K562 (cell line): ENCODE measurements around the gene RAI2. TPM values are rescaled to one million over a fixed set of nuclear protein-coding genes. Genes with fewer than 3 reads are reported as not detected.

ENCODE experiments used
- ATAC-seq: fragments of 200-7000 bp; cut with Tn5 transposase; 3 replicates; pipeline ENCODE4 v1.9.1; 2020; ENCODE audit warnings: moderate library complexity
- BruUV-seq: library from RNA; stranded (reverse); fragments of 400-500 nt; replicated peaks from 2 replicates; lab custom pipeline; 2021; lab: Mats Ljungman, UMichigan
- CTCF ChIA-PET: fragments of 300-600 bp; formaldehyde crosslinking; extraction: SDS; loops from one replicate; lab custom pipeline; 2021; ENCODE audit warnings: low intra/inter-chr PET ratio; lab: Yijun Ruan, JAX
- POLR2A ChIA-PET: fragments of 300-600, 350-650 bp; sonication (Branson Sonifier 250); formaldehyde crosslinking; extraction: SDS; loops from one replicate; lab custom pipeline; 2021; ENCODE audit warnings: antibody characterized with exemption, inconsistent platforms; lab: Yijun Ruan, JAX
- DNase-seq, 4 experiments: peaks; one replicate each; pipeline versions ENCODE4 v3.0.0 to v3.0.0-alpha.2; 2011 to 2018; ENCODE audit warnings: low spot score in 3 of 4, mixed read lengths in 3 of 4; ENCODE audit errors: extremely low read depth in 1 of 4
- FAIRE-seq: peaks from 2 replicates; lab custom pipeline; 2011; peaks lifted over from hg19 to GRCh38; lab: Jason Lieb, UNC
- H2AFZ ChIP-seq: 2 replicates; pipeline ENCODE4 v1.6.0; 2011; ENCODE audit warnings: low read depth, low read length, control low read depth, inconsistent platforms
- H3K27ac ChIP-seq: fragments of 200-600 bp; 3 replicates; pipeline ENCODE4 v1.8.0; 2011; ENCODE audit warnings: low read depth, mild to moderate bottlenecking, control low read depth, inconsistent platforms, low read length, moderate library complexity, mixed read lengths; ENCODE audit errors: extremely low read depth
- H3K27me3 ChIP-seq, 2 experiments: fragments of 300-600 bp in 1 of 2; 2 replicates in 1 of 2; 3 replicates in 1 of 2; pipeline versions ENCODE4 v1.6.0 to v1.8.0; 2011; ENCODE audit warnings: inconsistent platforms in 2 of 2, low read length in 2 of 2, mild to moderate bottlenecking in 1 of 2, mixed read lengths in 1 of 2, moderate library complexity in 1 of 2; ENCODE audit not compliant: control insufficient read depth in 2 of 2, insufficient read depth in 2 of 2
- H3K36me3 ChIP-seq: fragments of 300-600 bp; 3 replicates; pipeline ENCODE4 v1.8.0; 2011; ENCODE audit warnings: mild to moderate bottlenecking, low read length, inconsistent platforms; ENCODE audit not compliant: control insufficient read depth, insufficient read depth
- H3K4me1 ChIP-seq, 2 experiments: fragments of 200-600 bp in 1 of 2; replicated peaks in 1 of 2; 2 replicates in 1 of 2; 3 replicates in 1 of 2; pipeline versions ENCODE4 v1.5.1 to v1.8.0; 2011; ENCODE audit warnings: inconsistent platforms in 2 of 2, low read length in 2 of 2, mild to moderate bottlenecking in 1 of 2, mixed read lengths in 1 of 2, moderate library complexity in 1 of 2; ENCODE audit not compliant: control insufficient read depth in 2 of 2, insufficient read depth in 2 of 2
- H3K4me2 ChIP-seq: 2 replicates; pipeline ENCODE4 v1.6.1; 2011; ENCODE audit warnings: low read length, control low read depth, inconsistent platforms, mixed read lengths; ENCODE audit not compliant: insufficient read depth
- H3K4me3 ChIP-seq: fragments of 200-600 bp; sonication (generic), shearing (Covaris generic); 2 replicates; pipeline ENCODE4 v1.5.1; 2016; ENCODE audit warnings: control low read depth, inconsistent platforms
- H3K79me2 ChIP-seq: fragments of 200-600 bp; 3 replicates; pipeline ENCODE4 v1.8.0; 2011; ENCODE audit warnings: low read length, inconsistent platforms; ENCODE audit not compliant: control insufficient read depth, insufficient read depth
- H3K9ac ChIP-seq, 2 experiments: 2 replicates each; pipeline versions ENCODE4 v1.6.0 to v1.6.1; 2011; ENCODE audit warnings: low read depth in 2 of 2, low read length in 2 of 2, control low read depth in 1 of 2, inconsistent platforms in 1 of 2, mild to moderate bottlenecking in 1 of 2, mixed read lengths in 1 of 2; ENCODE audit not compliant: insufficient read depth in 1 of 2
- H3K9me1 ChIP-seq: one replicate; pipeline ENCODE4 v1.6.0; 2011; ENCODE audit warnings: inconsistent platforms, mild to moderate bottlenecking, low read length, moderate library complexity; ENCODE audit not compliant: control insufficient read depth, insufficient read depth
- H3K9me3 ChIP-seq: replicated peaks from 2 replicates; pipeline ENCODE4 v1.5.1; 2011; ENCODE audit warnings: low read depth, low read length, inconsistent platforms; ENCODE audit not compliant: control insufficient read depth, insufficient read depth
- H4K20me1 ChIP-seq: replicated peaks from 2 replicates; pipeline ENCODE4 v1.6.1; 2011; ENCODE audit warnings: low read length, inconsistent platforms, mixed read lengths; ENCODE audit not compliant: control insufficient read depth, insufficient read depth
- C11orf30 ChIP-seq: fragments of 450-650 bp; IDR thresholded peaks from 2 replicates; pipeline ENCODE4 v1.6.1; 2016; ENCODE audit warnings: low read depth, mild to moderate bottlenecking
- CC2D1A ChIP-seq: fragments of 450-650 bp; IDR thresholded peaks from 2 replicates; pipeline ENCODE4 v1.6.1; 2017; ENCODE audit warnings: mild to moderate bottlenecking
- ETS1 ChIP-seq: conservative IDR thresholded peaks from 2 replicates; pipeline ENCODE4 v1.6.1; 2011; ENCODE audit warnings: low read depth, mild to moderate bottlenecking, low read length; ENCODE audit not compliant: control insufficient read depth
- ETV6 ChIP-seq, 3 experiments: fragments of 150-350 bp in 1 of 3; sonication (generic) in 1 of 3; formaldehyde crosslinking in 1 of 3; IDR thresholded peaks; 2 replicates each; pipeline versions ENCODE4 v1.6.1 to v1.8.0; 2014 to 2022; ENCODE audit warnings: borderline replicate concordance in 2 of 3, low read depth in 2 of 3, antibody characterized with exemption in 1 of 3, low read length in 1 of 3, mild to moderate bottlenecking in 1 of 3, missing genetic modification reagents in 1 of 3
- MCM5 ChIP-seq: fragments of 450-650 bp; IDR thresholded peaks from 2 replicates; pipeline ENCODE4 v1.6.1; 2016; ENCODE audit warnings: low read depth
- POLR2H ChIP-seq: IDR thresholded peaks from 2 replicates; pipeline ENCODE4 v1.6.1; 2016; ENCODE audit warnings: missing genetic modification characterization, low read depth, mild to moderate bottlenecking, control low read depth, missing compliant biosample characterization, moderate library complexity
- SLC30A9 ChIP-seq: fragments of 250-450 bp; sonication (Bioruptor Pico); IDR thresholded peaks from 2 replicates; pipeline ENCODE4 v1.8.0; 2022; ENCODE audit warnings: mild to moderate bottlenecking, moderate library complexity
- TAF1 ChIP-seq: IDR thresholded peaks from 2 replicates; pipeline ENCODE4 v1.6.1; 2011; ENCODE audit warnings: mild to moderate bottlenecking, low read length, moderate library complexity; ENCODE audit not compliant: insufficient read depth, control insufficient read depth, severe bottlenecking; ENCODE audit errors: extremely low read depth
- XRCC4 ChIP-seq: IDR thresholded peaks from one replicate; pipeline ENCODE4 v1.6.1; 2011; ENCODE audit not compliant: insufficient read depth, insufficient read length; ENCODE audit errors: extremely low read depth
- ZFP1 ChIP-seq: fragments of 450-650 bp; formaldehyde crosslinking; IDR thresholded peaks from 2 replicates; pipeline ENCODE4 v1.4.0; 2020; ENCODE audit warnings: mild to moderate bottlenecking, mixed read lengths
- ZNF449 ChIP-seq: fragments of 250-450 bp; sonication (Bioruptor Pico); IDR thresholded peaks from 2 replicates; pipeline ENCODE4 v1.8.0; 2022; ENCODE audit warnings: moderate library complexity, mild to moderate bottlenecking, inconsistent platforms
- ZNF707 ChIP-seq: fragments of 250-450 bp; sonication (Bioruptor Pico); conservative IDR thresholded peaks from 2 replicates; pipeline ENCODE4 v1.8.0; 2022; ENCODE audit warnings: inconsistent platforms, mild to moderate bottlenecking, moderate library complexity
- WGBS: fragments of 100-300 bp; shearing (Covaris generic); methylation state at CpG from one replicate; pipeline ENCODE4 v1.1.6; 2016; ENCODE audit warnings: low coverage, mixed read lengths; ENCODE audit not compliant: insufficient coverage; ENCODE audit errors: missing lambda C conversion rate; 5-methylcytosine and 5-hydroxymethylcytosine counted together
- in situ Hi-C: fragments of 300-500 bp; cut with MboI; formaldehyde crosslinking; loops from 4 replicates; pipeline ENCODE4 v1.15.0; 2018; ENCODE audit warnings: inconsistent platforms, mixed read lengths
- intact Hi-C: fragments of 100-400 bp; cut with micrococcal nuclease; formaldehyde crosslinking; loops from 2 replicates; pipeline ENCODE4 v1.14.2; 2022
- polyA plus RNA-seq, 8 experiments: library from polyadenylated mRNA; depleted of rRNA in 4 of 8; stranded (reverse) in 5 of 8; unstranded in 3 of 8; fragments of >200 nt; fragmentation: Nextera tagmentation in 2 of 8; fragmentation: Illumina TruSeq in 1 of 8; extraction: Ambion mirVana in 2 of 8; extraction: Trizol in 1 of 8; gene quantifications; 2 replicates each; pipeline versions ENCODE4 v1.2.1 to v1.2.3, GENCODE V29; 2011 to 2014; ENCODE audit warnings: inconsistent platforms in 1 of 8, missing spikeins in 1 of 8
- total RNA-seq, 7 experiments: library from RNA; depleted of rRNA in 6 of 7; stranded (reverse); fragments of >200 nt in 6 of 7; fragmentation: Illumina TruSeq in 2 of 7; extraction: Trizol in 2 of 7; gene quantifications; 2 replicates each; pipeline versions ENCODE4 v1.2.1 to v1.2.3, GENCODE V29; 2011 to 2021; ENCODE audit warnings: low replicate concordance in 1 of 7

The RAI2 gene
- total and polyA plus RNA-seq, 9 of the 15 experiments (the other 6 are each of a cell fraction or from before 2014, with no cell fraction given): not detected

GRCh38 chrX:17833954-17834353 is 27.1 kb downstream of the RAI2 start:
- H3K27ac ChIP-seq: no peak overlapping the region
- in situ Hi-C loops (no loop called here), intact Hi-C loops (no loop called here)
- no peak overlapping the region for H3K9ac ChIP-seq
- H3K4me2 ChIP-seq: no peak overlapping the region
- H3K9me3 ChIP-seq: no peaks in the 10 kb centered on the region
- ChIA-PET CTCF (no interaction called here), POLR2A (no interaction called here)
- no peak for DNase-seq
- no peak for ATAC-seq
- H3K79me2 ChIP-seq: no peaks in the 10 kb centered on the region
- no peaks in the 10 kb centered on the region for H4K20me1 ChIP-seq
- H3K27me3 ChIP-seq: peaks cover 0 to 5% of the 10 kb centered on the region in 2 experiments; a peak in 1 of 5 replicates
- WGBS: 0% methylated on average over 2 of the region's 2 CpGs
- BruUV-seq: no TSS peak
- no peak overlapping the region for H2AFZ ChIP-seq
- TF ChIP-seq SLC30A9 (CRISPR knock-in tag): no peak
- TF ChIP-seq XRCC4: no peak
- TF ChIP-seq TAF1: no peak
- TF ChIP-seq ETV6 (IDR thresholded peaks at IDR 0.05; ENCODE audit: borderline replicate concordance in 1 of 2, low read depth in 2 of 2, low read length in 1 of 2): no peak
- TF ChIP-seq ETV6 (CRISPR knock-in tag; IDR thresholded peaks at IDR 0.05; ENCODE audit: borderline replicate concordance): no peak
- TF ChIP-seq C11orf30: no peak
- TF ChIP-seq ZNF707: no peak
- TF ChIP-seq ETS1: no peak
- no peak for TF ChIP-seq POLR2H (tag)
- no peak for TF ChIP-seq ZFP1 (CRISPR knock-in tag)
- TF ChIP-seq CC2D1A: no peak
- TF ChIP-seq ZNF449 (CRISPR knock-in tag): no peak
- TF ChIP-seq MCM5: no peak
- FAIRE-seq: no peak
- H3K4me3 ChIP-seq: no peak overlapping the region
- no peaks in the 10 kb centered on the region for H3K9me1 ChIP-seq
- H3K4me1 ChIP-seq: no peaks in the 10 kb centered on the region
- no peaks in the 10 kb centered on the region for H3K36me3 ChIP-seq
